ENCODE results near the gene GAB2.

GAB2 gene

GRCh38 chr11:78170413-78170812, 247.2 kb downstream of the GAB2 start:
- Histone ChIP-seq H3K27me3 (no peaks in the 10 kb centered on the region), H4K20me1 (no peaks in the 10 kb centered on the region), H3K9me3 (no peaks in the 10 kb centered on the region), H3K9ac (no peak overlapping the region), H3K4me1 (peaks cover 11% of the 10 kb centered on the region), H3K27ac (no peak overlapping the region), H3K4me2 (no peak overlapping the region), H3K4me3 (no peak overlapping the region), H3K36me3 (peaks cover 14% of the 10 kb centered on the region; the same call in 1 of the 2 replicates)
- TF ChIP-seq Cebpa-rat (IDR thresholded peaks at IDR 0.05), result no peak

GRCh38 chr11:78168539-78169477, 248.8 kb downstream of the GAB2 start:
- Histone ChIP-seq H3K9ac (no peak overlapping the region), H4K20me1 (no peaks in the 10 kb centered on the region), H3K4me2 (peak overlapping the region; percentile 28), H3K4me3 (no peak overlapping the region), H3K27me3 (no peaks in the 10 kb centered on the region), H3K4me1 (peaks cover 11% of the 10 kb centered on the region), H3K36me3 (peaks cover 8% of the 10 kb centered on the region; the same call in 1 of the 2 replicates), H3K27ac (peak overlapping the region; percentile 11; the same call in 1 of the 2 replicates), H3K9me3 (no peaks in the 10 kb centered on the region)
- TF ChIP-seq Cebpa-rat (IDR thresholded peaks at IDR 0.05), result no peak

GRCh38 chr11:78166855-78167469, 250.7 kb downstream of the GAB2 start:
- H4K20me1 ChIP-seq, result no peaks in the 10 kb centered on the region
- H3K9ac ChIP-seq, result no peak overlapping the region
- H3K4me2 ChIP-seq, result no peak overlapping the region
- H3K27me3 ChIP-seq, result no peaks in the 10 kb centered on the region
- no peak overlapping the region for H3K4me3 ChIP-seq
- H3K9me3 ChIP-seq, result no peaks in the 10 kb centered on the region
- TF ChIP-seq Cebpa-rat (IDR thresholded peaks at IDR 0.05), result no peak
- peaks cover 11% of the 10 kb centered on the region for H3K4me1 ChIP-seq
- H3K27ac ChIP-seq, result no peak overlapping the region
- no peaks in the 10 kb centered on the region for H3K36me3 ChIP-seq

Data from BLaER1 (cell line).